ENCODE results near the gene CACNA1H. TPM values are rescaled to one million over a fixed set of nuclear protein-coding genes. Genes with fewer than 3 reads are reported as not detected.

The CACNA1H gene
- total RNA-seq, 4 donors from 2014 or later: 17.0 to 63.6 (median 39.5) TPM

GRCh38 chr16:1143761-1144450 is 9.0 kb upstream of the CACNA1H start:
- no peaks in the 10 kb centered on the region for H3K9me3 ChIP-seq
- H3K4me3 ChIP-seq: no peak overlapping the region
- peaks cover 18% of the 10 kb centered on the region for H3K27me3 ChIP-seq
- H3K27ac ChIP-seq: no peak overlapping the region
- H3K4me1 ChIP-seq: no peaks in the 10 kb centered on the region
- WGBS, 2 donors (ENCODE audit: low coverage in 1 of 2): 63% methylated on average over 15 of the region's 23 CpGs; no CpG with 5 or more reads in 1 of the 2 donors
- DNase-seq: no peak
- in situ Hi-C loops (cut with MboI; ENCODE audit: low pct_ligation_motif_present in 1 of 4, low pct_unique_long_range_greater_than_20kb in 1 of 4, low sequenced_read_pairs in 3 of 4): no loop called here
- intact Hi-C loops (cut with DNase I; ENCODE audit: low total_unique reads): no loop called here
- TF ChIP-seq POLR2A (IDR thresholded peaks at IDR 0.05) (no peak), EP300 (IDR thresholded peaks at IDR 0.05; ENCODE audit: low read depth) (no peak), CTCF (IDR thresholded peaks at IDR 0.05) (no peak)
- H3K36me3 ChIP-seq: no peaks in the 10 kb centered on the region

- Histone ChIP-seq H3K27ac (no peak overlapping the region), H3K4me1 (no peaks in the 10 kb centered on the region)
- in situ Hi-C loops (cut with MboI; ENCODE audit: low pct_ligation_motif_present in 1 of 4, low pct_unique_long_range_greater_than_20kb in 1 of 4, low sequenced_read_pairs in 3 of 4): no loop called here
Measured at GRCh38 chr16:1144476-1145382, 8.2 kb upstream of the CACNA1H start.

GRCh38 chr16:1145383-1146100 is 7.4 kb upstream of the CACNA1H start:
- Histone ChIP-seq H3K27me3 (peaks cover 12% of the 10 kb centered on the region), H3K9me3 (no peaks in the 10 kb centered on the region), H3K36me3 (no peaks in the 10 kb centered on the region), H3K4me3 (no peak overlapping the region), H3K4me1 (no peaks in the 10 kb centered on the region), H3K27ac (no peak overlapping the region)
- no peak for DNase-seq
- 51% methylated on average over 30 of the region's 30 CpGs; no CpG with 5 or more reads in 1 of the 2 donors for WGBS, 2 donors (ENCODE audit: low coverage in 1 of 2)
- intact Hi-C loops (cut with DNase I; ENCODE audit: low total_unique reads) (no loop called here), in situ Hi-C loops (cut with MboI; ENCODE audit: low pct_ligation_motif_present in 1 of 4, low pct_unique_long_range_greater_than_20kb in 1 of 4, low sequenced_read_pairs in 3 of 4) (no loop called here)
- TF ChIP-seq EP300 (IDR thresholded peaks at IDR 0.05; ENCODE audit: low read depth) (no peak), CTCF (IDR thresholded peaks at IDR 0.05) (no peak), POLR2A (IDR thresholded peaks at IDR 0.05) (no peak), POLR2AphosphoS5 (IDR thresholded peaks at IDR 0.05) (no peak)

More at GRCh38 chr16:1144476-1145382, 8.2 kb upstream of the CACNA1H start:
- no peaks in the 10 kb centered on the region for H3K36me3 ChIP-seq
- peaks cover 18% of the 10 kb centered on the region for H3K27me3 ChIP-seq
- no peaks in the 10 kb centered on the region for H3K9me3 ChIP-seq
- WGBS, 2 donors (ENCODE audit: low coverage in 1 of 2): 78% methylated on average over 41 of the region's 46 CpGs; no CpG with 5 or more reads in 1 of the 2 donors
- DNase-seq: no peak
- TF ChIP-seq POLR2A (IDR thresholded peaks at IDR 0.05): no peak
- no peak for TF ChIP-seq EP300 (IDR thresholded peaks at IDR 0.05; ENCODE audit: low read depth)
- no peak for TF ChIP-seq POLR2AphosphoS5 (IDR thresholded peaks at IDR 0.05)
- no peak for TF ChIP-seq CTCF (IDR thresholded peaks at IDR 0.05)
- intact Hi-C loops (cut with DNase I; ENCODE audit: low total_unique reads): no loop called here
- no peak overlapping the region for H3K4me3 ChIP-seq

GRCh38 chr16:1146409-1146808 is 6.5 kb upstream of the CACNA1H start:
- H3K27me3 ChIP-seq: peaks cover 11% of the 10 kb centered on the region
- no peak for TF ChIP-seq CTCF (IDR thresholded peaks at IDR 0.05)
- no peak for TF ChIP-seq EP300 (IDR thresholded peaks at IDR 0.05; ENCODE audit: low read depth)
- no peak for TF ChIP-seq POLR2AphosphoS5 (IDR thresholded peaks at IDR 0.05)
- no peaks in the 10 kb centered on the region for H3K9me3 ChIP-seq
- no peaks in the 10 kb centered on the region for H3K36me3 ChIP-seq
- H3K4me3 ChIP-seq: no peak overlapping the region
- in situ Hi-C loops (cut with MboI; ENCODE audit: low pct_ligation_motif_present in 1 of 4, low pct_unique_long_range_greater_than_20kb in 1 of 4, low sequenced_read_pairs in 3 of 4) (no loop called here), intact Hi-C loops (cut with DNase I; ENCODE audit: low total_unique reads) (no loop called here)
- DNase-seq: no peak
- no peak overlapping the region for H3K27ac ChIP-seq
- WGBS, 2 donors (ENCODE audit: low coverage in 1 of 2): 77 to 93% methylated on average over 3 to 16 of the region's 16 CpGs
- no peaks in the 10 kb centered on the region for H3K4me1 ChIP-seq
